ENCODE data around the gene SNX9. TPM values are rescaled to one million over a fixed set of nuclear protein-coding genes. Genes with fewer than 3 reads are reported as not detected.

Gene SNX9
- total and polyA plus RNA-seq, 2 of the 8 experiments (the other 6 are each of a cell fraction or from before 2014, with no cell fraction given), result 11.8 to 23.2 TPM

GRCh38 chr6:157808405-157808950, 14.6 kb upstream of the SNX9 start (continued):
- TF ChIP-seq CHD7 (IDR thresholded peaks at IDR 0.05; ENCODE audit: insufficient replicate concordance, low read length) (no peak), CTBP2 (IDR thresholded peaks at IDR 0.05; ENCODE audit: borderline replicate concordance, insufficient read depth, insufficient read length, low read length) (no peak), KDM1A (IDR thresholded peaks at IDR 0.05; ENCODE audit: borderline replicate concordance, low read length) (no peak), RNF2 (IDR thresholded peaks at IDR 0.05; ENCODE audit: borderline replicate concordance, low read depth, low read length, missing control alignments, poor library complexity, severe bottlenecking) (no peak), GABPA (IDR thresholded peaks at IDR 0.05; ENCODE audit: borderline replicate concordance, insufficient read depth, low read length) (no peak), BACH1 (IDR thresholded peaks at IDR 0.05; ENCODE audit: low read length) (no peak), KDM5A (IDR thresholded peaks at IDR 0.05; ENCODE audit: low read length) (no peak), ATF3 (IDR thresholded peaks at IDR 0.05; ENCODE audit: insufficient read depth, low read depth, low read length) (no peak), MAFK (IDR thresholded peaks at IDR 0.05; ENCODE audit: low read depth, low read length) (no peak), CHD1 (IDR thresholded peaks at IDR 0.05; ENCODE audit: low read depth, low read length) (no peak)

All from H1 (cell line).